NCI-H524 (cell line): ENCODE results near the gene PRKAG3.

Experiments used
- DNase-seq, 2 experiments: peaks; one replicate each; lab custom pipeline; 2025; lab: John Stamatoyannopoulos, UW

PRKAG3 gene

DNA sequence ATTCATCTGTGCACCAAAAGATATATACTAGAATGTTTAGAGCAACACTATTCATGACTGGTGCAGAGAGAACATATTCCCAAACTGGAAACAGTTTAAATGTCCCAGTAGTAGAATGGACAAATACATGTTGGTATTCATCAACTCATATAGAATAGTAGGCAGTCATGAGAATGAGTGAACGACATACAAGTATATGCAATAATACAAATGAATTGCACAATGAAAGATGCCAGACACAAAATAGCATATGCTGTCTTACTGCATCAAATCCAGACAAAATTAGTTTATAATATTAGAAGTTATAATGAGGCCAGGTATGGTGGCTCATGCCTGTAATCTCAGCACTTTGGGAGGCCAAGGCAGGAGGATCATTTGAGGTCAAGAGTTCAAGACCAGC is 8.3 kb upstream of the PRKAG3 start:
- no peak for DNase-seq

DNA sequence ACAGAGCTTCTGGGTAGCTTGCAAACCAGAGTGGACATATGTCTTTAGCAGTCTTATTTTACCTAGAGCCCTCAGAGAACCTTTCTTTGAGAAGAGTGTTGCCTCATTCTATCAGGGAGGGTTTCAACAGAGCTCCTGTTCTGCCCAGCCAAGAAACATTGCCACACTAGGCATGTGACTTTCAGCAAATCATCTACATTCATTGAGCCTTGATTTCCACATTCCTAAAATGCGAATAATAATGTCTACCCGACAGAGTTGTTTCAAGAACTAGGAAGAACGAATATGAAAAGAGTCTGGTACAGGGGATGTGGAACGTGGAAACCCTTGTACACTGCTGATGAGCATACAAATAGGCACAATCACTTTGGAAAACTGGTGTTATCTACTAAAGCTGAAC is 7.8 kb upstream of the PRKAG3 start:
- no peak for DNase-seq

DNA sequence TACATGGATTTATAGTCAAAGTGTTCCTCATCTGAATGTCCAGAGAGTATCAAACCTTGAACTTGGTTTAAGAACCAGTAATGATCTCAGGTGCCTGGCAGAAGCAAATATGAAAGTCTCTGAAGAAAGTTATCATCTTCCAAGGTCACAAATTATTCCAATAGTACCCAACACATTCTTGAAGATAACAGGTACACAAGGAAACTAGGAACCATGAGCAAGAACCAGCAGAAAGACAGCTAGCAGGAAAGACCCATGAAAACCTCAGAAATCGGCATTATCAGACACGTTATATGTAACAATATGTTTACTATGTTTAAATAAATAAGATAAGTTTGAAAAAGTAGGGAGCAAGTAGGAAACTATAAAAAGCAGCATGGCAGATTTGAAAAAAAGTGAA is 5.9 kb upstream of the PRKAG3 start:
- DNase-seq = no peak

DNA sequence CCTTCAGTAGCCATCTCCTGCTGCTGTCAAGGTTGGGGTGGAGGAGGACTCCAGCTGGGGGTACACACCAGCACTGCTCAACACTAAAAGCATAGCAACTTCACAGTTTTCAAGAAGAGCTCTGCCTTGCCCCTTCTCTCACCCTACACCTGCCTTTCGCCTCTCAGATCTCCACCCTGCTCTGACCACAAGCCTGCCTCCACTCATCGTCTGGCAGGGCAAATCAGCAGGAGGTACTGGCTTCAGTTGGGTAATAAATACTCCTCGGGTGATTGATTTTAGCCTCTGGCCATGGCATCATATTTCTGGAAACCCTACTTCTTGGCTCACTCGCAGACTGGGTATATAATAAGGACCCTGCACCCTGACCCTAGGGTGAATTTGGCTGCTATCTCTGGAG is 3.1 kb upstream of the PRKAG3 start:
- no peak for DNase-seq

DNA sequence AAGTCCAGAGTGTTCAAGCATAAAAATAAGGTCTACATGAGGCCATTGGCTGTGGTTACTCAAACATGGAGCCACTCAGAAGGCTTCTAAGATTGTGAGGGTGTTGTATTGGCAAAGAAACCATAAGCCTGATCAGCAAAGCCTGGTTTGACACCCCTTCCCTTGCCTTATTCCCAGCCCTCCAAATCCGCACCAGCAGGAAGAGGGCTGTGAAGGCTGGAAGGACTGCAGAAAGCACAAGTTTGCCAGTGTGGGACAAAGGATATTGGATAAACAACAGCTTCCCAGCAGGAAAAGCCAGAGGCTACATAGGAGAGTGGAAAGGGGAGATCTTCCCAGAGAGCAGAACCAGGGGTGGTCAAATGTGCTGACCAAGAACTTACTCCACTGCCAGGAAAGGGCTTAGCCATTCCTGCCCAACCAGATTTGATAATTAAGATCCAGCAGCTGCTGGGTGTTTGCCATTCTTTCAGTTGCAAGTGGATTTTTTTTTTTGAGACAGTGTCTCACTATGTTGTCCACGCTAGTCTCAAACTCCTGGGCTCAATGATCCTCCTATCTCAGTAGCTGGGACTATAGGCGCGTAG is 1.5 kb upstream of the PRKAG3 start:
- no peak for DNase-seq

DNA sequence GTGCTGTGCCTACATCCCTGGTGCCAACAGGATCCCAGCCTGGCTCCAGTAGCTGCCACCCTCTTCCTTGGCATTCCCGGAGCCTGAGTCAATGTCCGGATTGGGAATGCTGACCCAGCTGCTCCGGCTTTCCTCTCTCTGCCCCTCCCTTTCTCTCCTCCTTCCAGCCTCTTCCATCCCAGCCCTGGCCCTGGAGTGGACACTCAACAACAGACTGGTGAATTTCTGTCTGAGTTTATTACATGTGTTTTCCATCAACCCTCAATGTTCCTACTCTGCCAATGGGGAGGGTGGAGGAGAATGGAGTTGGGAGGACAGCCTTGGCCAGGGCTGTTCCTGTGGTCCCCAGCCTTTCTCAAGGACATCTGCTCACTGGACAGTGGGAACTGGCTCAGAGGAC is 917 bp upstream of the PRKAG3 start:
- no peak for DNase-seq

DNA sequence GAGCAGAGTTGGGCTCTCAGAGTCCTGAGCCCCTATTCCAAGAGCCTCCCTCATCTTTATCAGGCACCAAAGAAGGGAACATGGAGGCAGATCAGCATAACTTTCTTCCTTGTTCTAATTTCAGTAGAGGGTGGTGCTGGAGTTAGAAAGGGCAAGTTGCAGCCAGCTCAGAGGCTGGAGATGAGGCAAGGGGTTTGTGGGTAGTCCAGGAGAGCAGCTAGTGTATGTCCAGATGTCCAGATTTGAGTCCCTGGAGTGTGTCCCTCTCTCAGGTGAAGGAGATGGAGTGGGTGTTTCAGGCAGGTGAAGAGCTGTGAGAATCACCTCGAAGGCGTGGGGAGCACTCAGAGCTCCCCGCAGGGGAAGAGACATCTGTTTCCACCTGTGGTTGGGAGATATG is 478 bp upstream of the PRKAG3 start:
- no peak for DNase-seq

DNA sequence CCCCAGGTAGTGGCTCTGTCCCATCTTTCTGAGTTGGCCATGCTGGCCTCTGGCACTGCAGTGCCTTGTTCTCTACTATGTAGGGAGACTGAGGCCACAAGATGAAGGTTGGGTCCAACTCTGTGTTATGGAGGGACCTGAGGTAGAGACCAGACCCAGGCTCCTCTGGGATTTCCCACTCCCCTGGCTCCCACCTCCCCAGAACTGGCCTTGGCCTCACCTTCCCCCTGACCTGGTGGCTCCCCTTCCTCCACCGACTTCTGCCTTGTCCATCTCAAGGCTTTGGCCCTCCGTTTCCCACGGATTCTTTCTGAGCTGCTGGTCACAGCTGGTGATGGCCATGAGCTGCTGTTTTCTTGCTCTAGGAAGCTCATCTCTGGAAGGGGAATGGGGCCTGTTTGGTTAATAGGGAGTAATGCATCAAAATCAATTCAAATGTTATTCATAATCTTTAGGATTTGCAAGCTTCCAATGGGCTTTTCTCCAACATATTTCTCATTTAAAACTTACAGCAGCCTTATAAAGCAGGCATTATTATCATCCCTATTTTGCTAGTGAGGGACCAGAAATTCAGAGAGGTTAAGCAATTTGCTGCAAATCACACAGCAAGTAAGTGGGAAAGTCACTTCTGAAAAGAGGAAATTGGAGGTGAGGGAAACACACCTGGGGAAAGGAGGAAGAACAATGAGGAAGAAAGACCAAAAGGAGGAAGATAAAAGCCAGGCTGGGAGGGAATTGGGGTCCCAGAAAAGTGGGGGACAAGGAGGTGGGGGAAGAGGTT is 887 bp downstream of the PRKAG3 start:
- DNase-seq = no peak

DNA sequence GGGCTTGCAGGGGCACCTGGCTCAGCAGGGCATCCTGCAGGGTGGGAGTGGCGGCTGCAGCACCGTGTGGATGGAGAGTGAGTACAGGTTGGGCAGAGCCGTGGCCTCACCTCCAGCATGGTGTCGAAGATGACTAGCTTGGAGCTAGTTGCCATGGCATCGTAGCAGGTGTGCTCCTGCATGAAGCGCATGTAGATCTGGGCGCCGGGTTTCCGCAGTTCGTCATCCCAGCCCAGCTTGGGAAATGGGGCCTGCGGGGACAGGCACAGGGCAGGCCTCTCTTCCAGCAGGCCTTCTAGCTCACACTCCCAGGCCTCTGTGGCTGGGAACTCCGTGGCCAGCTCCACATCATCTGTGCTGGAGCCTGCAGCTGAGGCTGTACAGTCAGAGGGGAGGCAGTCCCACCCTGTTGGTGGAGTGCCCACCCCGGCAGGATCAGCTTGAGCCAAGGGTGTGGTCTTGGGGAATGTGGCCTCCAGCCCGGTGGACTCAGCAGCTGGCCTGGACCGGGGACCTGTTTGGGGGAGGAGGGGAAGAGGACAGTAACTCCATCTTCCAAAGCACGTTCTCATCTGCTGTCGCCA is 1.6 kb downstream of the PRKAG3 start:
- DNase-seq = no peak

DNA sequence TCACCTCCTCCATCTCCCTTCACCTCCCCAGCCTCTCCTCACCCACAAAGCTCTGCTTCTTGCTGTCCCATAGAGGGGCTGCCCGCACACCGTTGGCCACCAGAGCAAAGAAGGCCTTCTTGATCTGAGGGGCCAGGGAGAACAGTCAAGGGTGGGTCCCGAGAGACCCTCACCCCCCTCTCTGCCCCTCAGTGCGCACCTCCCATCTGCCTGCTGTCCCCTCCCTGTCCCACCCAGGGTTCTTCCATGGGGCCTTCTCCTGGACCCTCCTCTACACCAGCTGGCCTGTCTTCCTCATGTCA is 3.2 kb downstream of the PRKAG3 start:
- no peak for DNase-seq

DNA sequence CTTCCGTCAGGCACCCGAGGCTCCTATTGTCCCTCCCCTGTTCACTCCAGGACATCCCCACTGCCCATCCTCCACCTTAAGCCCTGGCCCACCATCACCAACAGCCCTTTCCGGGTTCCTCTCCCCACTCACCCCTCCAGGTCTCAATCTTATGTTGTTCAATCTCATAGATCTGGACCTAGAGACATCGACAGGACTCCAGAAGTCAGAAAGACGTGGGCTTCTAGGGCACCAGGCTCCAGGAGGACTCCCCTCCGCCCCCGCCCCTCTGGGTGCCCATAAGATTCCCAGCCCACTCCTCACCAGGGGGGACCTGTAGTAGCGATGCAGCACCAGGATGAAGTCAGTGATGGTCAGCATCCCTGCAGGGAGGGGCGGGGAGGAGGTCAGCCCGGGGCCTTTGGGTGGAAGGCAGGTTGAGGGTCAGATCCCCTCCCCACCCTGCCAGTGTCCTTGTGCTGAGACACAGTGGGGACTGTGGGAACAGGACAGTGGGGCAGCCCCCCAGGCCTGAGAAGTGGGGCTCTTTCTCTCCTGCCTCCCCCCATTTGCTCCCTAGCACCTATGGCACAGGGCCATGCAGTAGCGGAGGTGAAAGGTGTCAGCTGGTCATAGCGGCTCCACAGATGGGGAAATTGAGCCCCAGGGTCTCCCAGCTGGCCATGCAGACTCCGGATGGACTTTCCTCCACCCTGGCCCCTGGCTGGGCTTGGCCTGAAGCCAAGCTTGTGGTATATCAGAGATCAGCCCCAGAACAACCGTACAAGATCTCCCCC is 3.7 kb downstream of the PRKAG3 start:
- DNase-seq = no peak

DNA sequence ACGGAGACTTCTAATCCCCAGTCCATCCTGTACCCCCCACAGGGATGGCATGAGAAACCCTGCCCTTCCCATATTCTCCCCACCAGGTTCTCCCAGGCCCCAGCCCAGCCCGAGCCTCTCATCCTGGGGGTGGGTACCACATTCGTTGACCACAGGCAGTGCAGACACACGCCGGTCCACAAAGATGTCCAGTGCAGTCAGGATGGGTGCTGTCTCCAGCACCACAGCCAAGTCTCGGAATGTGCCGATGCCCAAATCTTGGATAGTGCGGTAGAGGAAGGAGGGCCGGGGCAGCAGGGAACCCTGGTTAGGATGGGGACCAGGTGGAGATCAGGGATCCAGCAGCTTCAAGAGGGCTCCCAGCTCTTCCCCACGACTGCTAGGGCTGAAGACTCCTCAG is 4.8 kb downstream of the PRKAG3 start:
- DNase-seq = no peak

DNA sequence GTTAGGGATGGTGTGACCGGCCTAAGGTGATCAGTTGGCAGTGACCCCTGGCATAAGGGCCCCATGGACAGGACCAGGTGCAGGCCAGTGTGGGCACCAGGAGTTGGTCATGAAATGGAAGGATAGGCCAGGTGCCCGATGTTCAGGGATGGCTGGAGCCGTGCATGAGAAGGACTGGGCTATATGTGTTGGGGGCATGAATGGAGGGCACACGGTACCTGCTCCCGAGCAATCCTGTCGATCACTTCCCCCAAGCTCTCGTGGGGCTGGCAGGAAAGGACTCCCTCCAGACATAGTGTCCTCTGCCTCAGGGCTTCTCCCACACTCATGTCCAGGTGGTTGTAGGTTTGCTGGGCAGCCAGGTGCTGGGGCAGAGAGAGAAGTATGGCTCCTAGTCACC is 7.6 kb downstream of the PRKAG3 start:
- DNase-seq = no peak

DNA sequence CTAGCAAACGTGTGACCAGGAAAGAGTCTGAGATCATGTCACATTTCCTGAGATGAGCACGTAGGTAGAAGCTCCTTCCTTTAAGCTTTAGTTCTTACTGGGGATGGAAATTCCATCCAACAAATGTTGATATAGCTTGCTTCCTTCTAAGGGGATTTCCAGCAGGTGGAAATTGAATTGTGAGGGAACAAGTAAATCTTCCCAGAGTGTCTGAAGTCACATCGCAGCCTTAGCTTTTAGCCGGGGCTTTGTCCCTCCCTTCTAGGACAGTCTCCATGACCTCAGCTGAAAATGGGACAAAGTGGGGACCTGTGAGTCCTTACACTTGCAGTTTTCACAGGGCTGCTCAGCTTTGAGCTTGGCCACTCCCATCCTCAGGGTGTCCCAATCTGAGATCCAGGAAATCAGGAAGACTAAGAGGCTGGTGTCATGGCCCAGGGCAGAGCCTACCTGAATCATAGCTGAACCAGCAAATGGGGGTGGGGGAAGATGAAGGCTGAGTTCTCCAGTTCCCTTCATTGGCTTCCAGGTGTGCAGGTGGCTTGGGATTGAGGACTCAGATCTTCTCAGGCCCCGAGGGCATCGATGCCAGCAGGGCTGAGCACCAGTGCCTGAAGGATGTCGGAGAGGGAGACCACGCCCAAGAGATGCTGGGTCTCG is 8.3 kb downstream of the PRKAG3 start:
- DNase-seq = no peak

DNA sequence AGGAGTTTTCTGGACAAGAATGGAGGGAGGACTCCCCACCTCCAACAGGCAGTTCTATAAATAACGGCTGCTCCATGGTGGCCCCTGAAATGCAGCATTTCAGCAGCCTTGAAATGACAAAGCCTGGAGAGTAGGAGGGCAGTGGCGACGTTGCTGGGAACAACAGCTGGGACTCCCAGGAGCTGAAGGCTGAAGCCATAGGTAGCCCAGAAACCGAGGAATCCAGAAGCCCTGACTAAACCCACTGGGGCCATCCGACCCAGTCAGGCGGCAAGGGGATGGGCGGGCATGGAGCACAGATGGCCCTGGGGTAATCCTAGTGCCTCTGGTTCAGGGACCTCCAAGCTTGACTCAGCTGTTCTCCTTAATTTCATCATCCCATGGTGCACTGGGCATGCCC is 9.0 kb downstream of the PRKAG3 start:
- DNase-seq = peak; percentile 21 to 31

DNA sequence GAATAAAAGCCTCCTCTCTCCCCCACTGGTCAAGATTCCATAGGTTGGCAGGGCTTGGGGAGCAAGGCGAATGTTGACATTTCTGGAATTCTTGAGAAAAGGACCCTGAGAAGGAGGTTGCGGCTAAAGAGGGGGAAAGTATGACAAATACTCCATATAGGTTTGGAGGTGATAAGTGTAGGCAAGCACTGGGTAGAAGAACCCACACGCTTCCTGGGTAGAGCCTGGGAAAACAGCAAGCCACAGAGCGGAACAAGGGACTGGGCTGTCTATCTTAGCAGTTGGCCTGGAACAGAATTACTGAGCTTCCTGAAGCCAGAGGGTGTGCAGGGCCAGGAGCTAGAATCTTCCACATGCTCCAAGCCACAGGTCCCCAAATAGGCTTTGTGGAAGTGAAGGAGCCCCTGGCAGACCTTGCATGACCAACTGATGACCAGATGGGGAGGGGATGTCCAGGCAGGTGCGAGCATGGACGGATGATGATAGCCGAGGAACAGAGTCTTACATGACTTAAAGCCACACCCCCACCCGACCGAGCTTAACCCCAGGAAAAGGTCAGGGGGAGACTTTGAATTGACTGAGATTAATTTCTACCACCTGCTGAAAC is 9.9 kb downstream of the PRKAG3 start:
- DNase-seq = no peak

DNA sequence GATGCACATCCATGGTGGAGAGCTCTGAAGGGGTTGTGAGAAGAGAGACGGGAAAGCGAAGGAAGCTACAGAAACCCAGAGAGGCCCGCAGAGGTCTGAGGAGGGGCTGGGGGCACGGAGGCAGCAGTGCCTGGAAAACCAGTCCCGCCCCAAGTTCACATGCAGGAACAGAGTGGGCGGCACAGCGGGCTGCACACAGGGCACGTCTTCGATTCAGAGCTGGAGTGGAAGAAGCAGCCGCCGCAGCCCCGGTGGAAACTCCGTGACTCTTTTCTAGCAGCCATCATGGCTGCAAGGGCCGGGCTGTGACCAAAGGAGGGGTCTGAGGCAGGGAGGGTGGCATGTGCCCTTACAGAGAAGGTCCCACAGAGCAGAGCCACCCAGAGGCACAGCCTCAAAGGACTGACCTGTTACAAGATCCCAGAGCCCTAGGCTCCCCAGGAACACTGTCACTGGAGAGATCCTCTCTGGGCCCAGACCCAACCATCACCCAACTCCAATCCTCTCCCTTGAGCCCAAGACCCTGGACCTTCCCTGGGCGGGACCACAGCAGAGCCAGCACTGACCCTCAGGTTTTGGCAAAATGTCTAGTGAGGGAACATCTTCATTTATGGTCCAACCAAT is 10.7 kb downstream of the PRKAG3 start:
- no peak for DNase-seq

DNA sequence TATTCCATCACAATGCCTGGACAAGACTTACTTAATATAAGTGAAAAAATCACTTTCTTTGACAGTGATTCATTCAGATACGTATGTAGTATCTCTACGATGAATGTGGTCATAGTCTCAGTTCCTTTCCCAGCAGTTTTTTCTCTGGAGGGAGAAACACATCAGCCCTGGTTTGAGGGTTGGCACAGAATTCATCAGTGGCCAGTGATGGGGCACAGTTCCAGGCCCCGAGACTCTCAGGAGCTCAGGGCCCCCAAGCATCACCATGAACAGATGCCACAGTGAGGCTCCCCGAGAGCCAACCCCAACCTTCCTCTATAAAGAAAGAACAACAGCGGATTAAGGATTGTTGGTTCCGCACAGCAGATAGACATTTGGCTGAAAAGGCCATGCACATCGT is 12.5 kb downstream of the PRKAG3 start:
- no peak for DNase-seq

DNA sequence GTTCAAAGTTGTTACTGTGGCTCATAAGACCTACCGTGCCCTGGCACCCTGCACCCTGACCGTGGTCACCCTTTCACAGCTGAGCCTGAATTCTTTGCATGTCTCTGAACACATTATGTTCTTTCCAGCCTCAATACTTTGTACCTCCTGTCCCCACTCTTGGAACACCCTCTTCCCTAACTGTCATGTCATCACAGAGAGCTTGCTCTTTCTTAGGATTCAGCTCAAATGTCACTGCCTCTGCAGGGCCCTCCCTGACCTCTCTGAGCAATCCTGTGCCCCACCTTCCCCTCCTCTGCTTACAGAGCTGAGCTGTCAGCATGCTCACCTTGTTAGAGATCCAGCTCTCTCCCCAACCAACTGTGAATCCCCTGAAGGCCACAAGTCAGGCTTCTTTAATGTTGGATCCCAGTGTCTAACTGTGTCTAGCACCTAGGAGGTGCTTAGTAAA is 15.0 kb downstream of the PRKAG3 start:
- no peak for DNase-seq

DNA sequence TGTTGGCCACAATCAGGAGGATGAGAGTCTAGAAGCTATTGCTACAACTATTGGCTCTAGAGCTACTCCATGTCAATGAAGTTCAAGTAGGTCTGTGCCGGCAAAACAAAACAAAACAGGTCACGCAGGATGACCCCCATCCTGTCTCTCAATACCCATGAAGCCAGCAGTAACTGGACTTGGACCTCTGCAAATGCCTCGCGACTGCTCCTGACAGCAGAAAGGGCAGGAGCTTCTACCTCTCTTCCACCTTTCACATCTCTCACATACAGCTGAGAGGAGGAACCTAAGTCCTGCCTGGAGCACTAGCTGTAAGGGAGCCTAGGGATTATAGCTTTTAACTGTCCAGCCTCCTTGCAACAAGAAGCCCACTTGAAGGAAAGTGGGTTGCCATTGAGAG is 16.0 kb downstream of the PRKAG3 start:
- DNase-seq = no peak

DNA sequence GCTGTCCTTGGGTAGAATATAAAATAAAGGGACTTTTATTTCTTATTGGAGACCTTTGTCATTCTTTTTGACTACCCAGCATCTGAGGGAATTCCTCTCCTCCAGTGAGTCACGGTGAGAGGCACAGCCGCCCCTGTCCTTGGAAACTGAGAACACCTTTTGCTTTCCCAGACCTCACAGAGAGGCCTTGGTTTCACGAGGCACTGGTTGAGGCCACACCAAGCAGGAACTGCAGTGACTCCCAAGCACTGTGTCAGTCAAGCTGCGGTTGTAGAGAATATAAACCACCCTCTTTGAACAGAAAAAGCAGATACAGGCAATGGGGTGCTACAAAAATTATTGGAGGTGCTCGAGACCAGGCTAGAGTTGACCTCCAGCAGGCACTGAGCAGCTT is 16.4 kb downstream of the PRKAG3 start:
- DNase-seq = no peak
